ENCODE data around the gene FUT3. TPM values are rescaled to one million over a fixed set of nuclear protein-coding genes. Genes with fewer than 3 reads are reported as not detected.

Gene FUT3
- total and polyA plus RNA-seq, 4 donors: 0.25 to 0.47 (median 0.27) TPM; not detected in 1

DNA sequence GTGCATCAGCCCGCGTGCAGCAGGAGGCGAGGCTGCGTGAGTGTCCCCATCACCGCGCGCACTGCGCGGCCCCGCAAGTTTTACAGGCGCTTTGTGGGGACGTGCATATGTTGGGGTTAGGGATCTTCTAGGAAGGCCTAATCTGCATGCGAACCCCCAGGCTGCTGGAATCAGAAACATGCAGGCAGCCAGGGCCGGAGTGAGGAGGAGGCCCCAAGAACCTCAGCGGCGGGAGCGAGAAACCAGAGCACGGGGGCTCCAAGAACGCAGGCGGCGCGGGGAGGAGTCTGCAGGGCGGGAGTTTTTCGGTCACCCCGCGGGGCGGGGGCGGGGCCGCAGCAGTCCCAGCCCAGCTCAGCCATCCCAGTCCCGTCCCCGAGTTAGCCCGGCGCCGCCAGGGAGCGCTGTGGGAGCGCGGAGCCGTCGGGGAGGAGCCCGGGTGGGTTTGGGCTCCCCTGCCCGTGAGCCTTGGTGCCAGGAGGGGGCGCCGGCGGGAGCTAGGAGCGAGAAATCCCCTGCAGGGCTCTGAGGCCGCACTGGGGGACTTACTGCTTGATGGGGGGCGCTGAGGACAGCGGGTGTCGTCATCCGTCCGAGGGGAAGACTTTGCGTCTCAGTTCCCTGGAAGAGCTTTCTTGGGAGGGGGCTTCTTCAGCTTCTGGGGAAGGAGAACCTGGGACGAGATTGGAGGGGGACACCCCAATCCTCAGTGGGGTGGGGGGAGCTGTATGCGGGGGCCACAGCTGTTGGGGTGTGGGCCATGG, 47.3 kb downstream of the FUT3 start:
- H3K27me3 ChIP-seq (ENCODE audit: control insufficient read depth in 4 of 4, insufficient read depth in 4 of 4, low read length in 3 of 4): no peaks in the 10 kb centered on the region
- DNase-seq (ENCODE audit: low spot score): peak; percentile 88
- H3K9me3 ChIP-seq (ENCODE audit: control insufficient read depth in 4 of 4, low read length in 3 of 4): no peaks in the 10 kb centered on the region
- no peak overlapping the region for H3K9ac ChIP-seq (ENCODE audit: low read depth in 1 of 2, low read length in 2 of 2)
- H3K4me3 ChIP-seq (ENCODE audit: low read depth in 1 of 3, low read length in 3 of 3): peak overlapping the region in 1 of 3 donors; percentile 12
- peaks cover 31 to 52% (median 39%) of the 10 kb centered on the region in 4 donors for H3K4me1 ChIP-seq (ENCODE audit: control insufficient read depth in 4 of 4, insufficient read depth in 4 of 4, low read length in 3 of 4)
- H3K27ac ChIP-seq (ENCODE audit: low read depth in 1 of 2, low read length in 2 of 2): peak overlapping the region in 1 of 2 donors; percentile 40
- TF ChIP-seq, protein P1, sequence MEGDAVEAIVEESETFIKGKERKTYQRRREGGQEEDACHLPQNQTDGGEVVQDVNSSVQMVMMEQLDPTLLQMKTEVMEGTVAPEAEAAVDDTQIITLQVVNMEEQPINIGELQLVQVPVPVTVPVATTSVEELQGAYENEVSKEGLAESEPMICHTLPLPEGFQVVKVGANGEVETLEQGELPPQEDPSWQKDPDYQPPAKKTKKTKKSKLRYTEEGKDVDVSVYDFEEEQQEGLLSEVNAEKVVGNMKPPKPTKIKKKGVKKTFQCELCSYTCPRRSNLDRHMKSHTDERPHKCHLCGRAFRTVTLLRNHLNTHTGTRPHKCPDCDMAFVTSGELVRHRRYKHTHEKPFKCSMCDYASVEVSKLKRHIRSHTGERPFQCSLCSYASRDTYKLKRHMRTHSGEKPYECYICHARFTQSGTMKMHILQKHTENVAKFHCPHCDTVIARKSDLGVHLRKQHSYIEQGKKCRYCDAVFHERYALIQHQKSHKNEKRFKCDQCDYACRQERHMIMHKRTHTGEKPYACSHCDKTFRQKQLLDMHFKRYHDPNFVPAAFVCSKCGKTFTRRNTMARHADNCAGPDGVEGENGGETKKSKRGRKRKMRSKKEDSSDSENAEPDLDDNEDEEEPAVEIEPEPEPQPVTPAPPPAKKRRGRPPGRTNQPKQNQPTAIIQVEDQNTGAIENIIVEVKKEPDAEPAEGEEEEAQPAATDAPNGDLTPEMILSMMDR (IDR thresholded peaks at IDR 0.05; ENCODE audit: low read depth, low read length, missing input control): peak; percentile 96
- TF ChIP-seq RXRA (IDR thresholded peaks at IDR 0.05): peak; percentile 3 to 16
- no peak for TF ChIP-seq FOXA1 (IDR thresholded peaks at IDR 0.05)
- peak; percentile 58 for TF ChIP-seq SP1 (IDR thresholded peaks at IDR 0.05)
- peak; percentile 90 to 95 for TF ChIP-seq RAD21 (IDR thresholded peaks at IDR 0.05)
- no peaks in the 10 kb centered on the region for H3K36me3 ChIP-seq (ENCODE audit: control insufficient read depth in 4 of 4, insufficient read depth in 3 of 4, low read depth in 1 of 4, low read length in 3 of 4)
- 2% methylated on average over 54 of the region's 54 CpGs for WGBS

DNA sequence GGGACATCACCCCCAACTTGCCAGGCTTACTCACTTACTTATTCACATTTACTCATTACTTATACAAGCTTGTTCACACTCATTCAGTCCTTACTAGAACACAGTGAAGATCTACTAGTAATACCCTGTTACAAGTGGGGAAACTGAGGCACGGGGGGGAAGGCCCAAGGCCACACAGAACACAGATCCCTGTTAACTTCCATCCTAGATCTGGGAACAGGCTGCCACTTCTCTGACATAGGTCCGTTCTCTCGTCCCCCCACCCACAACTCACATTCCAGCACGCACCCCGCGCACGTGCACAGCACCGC, 47.9 kb downstream of the FUT3 start:
- Histone ChIP-seq H3K27ac (ENCODE audit: low read depth in 1 of 2, low read length in 2 of 2) (peak overlapping the region in 1 of 2 donors; percentile 40), H3K4me1 (ENCODE audit: control insufficient read depth in 4 of 4, insufficient read depth in 4 of 4, low read length in 3 of 4) (peaks cover 35 to 55% (median 42%) of the 10 kb centered on the region in 4 donors), H3K9ac (ENCODE audit: low read depth in 1 of 2, low read length in 2 of 2) (no peak overlapping the region), H3K9me3 (ENCODE audit: control insufficient read depth in 4 of 4, low read length in 3 of 4) (no peaks in the 10 kb centered on the region), H3K4me3 (ENCODE audit: low read depth in 1 of 3, low read length in 3 of 3) (peak overlapping the region in 1 of 3 donors; percentile 12), H3K36me3 (ENCODE audit: control insufficient read depth in 4 of 4, insufficient read depth in 3 of 4, low read depth in 1 of 4, low read length in 3 of 4) (no peaks in the 10 kb centered on the region), H3K27me3 (ENCODE audit: control insufficient read depth in 4 of 4, insufficient read depth in 4 of 4, low read length in 3 of 4) (no peaks in the 10 kb centered on the region)
- TF ChIP-seq, protein P2, sequence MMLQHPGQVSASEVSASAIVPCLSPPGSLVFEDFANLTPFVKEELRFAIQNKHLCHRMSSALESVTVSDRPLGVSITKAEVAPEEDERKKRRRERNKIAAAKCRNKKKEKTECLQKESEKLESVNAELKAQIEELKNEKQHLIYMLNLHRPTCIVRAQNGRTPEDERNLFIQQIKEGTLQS (IDR thresholded peaks at IDR 0.05): no peak
- TF ChIP-seq RXRA (IDR thresholded peaks at IDR 0.05) (no peak), RAD21 (IDR thresholded peaks at IDR 0.05) (no peak), TAF1 (conservative IDR thresholded peaks at IDR 0.05) (no peak), FOXA1 (IDR thresholded peaks at IDR 0.05) (no peak), NR2F2 (IDR thresholded peaks at IDR 0.05) (no peak), GABPA (IDR thresholded peaks at IDR 0.05 in 1 of 2, conservative IDR thresholded peaks at IDR 0.05 in 1 of 2) (no peak), YY1 (IDR thresholded peaks at IDR 0.05) (no peak), HNF4A (conservative IDR thresholded peaks at IDR 0.05) (no peak), JUND (IDR thresholded peaks at IDR 0.05) (no peak), EGR1 (IDR thresholded peaks at IDR 0.05; ENCODE audit: low read depth in 2 of 2) (no peak)
- TF ChIP-seq, protein P3, sequence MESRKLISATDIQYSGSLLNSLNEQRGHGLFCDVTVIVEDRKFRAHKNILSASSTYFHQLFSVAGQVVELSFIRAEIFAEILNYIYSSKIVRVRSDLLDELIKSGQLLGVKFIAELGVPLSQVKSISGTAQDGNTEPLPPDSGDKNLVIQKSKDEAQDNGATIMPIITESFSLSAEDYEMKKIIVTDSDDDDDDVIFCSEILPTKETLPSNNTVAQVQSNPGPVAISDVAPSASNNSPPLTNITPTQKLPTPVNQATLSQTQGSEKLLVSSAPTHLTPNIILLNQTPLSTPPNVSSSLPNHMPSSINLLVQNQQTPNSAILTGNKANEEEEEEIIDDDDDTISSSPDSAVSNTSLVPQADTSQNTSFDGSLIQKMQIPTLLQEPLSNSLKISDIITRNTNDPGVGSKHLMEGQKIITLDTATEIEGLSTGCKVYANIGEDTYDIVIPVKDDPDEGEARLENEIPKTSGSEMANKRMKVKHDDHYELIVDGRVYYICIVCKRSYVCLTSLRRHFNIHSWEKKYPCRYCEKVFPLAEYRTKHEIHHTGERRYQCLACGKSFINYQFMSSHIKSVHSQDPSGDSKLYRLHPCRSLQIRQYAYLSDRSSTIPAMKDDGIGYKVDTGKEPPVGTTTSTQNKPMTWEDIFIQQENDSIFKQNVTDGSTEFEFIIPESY (IDR thresholded peaks at IDR 0.05): no peak
- TF ChIP-seq, protein P1 (IDR thresholded peaks at IDR 0.05; ENCODE audit: low read depth, low read length, missing input control): no peak
- TF ChIP-seq, protein P4, sequence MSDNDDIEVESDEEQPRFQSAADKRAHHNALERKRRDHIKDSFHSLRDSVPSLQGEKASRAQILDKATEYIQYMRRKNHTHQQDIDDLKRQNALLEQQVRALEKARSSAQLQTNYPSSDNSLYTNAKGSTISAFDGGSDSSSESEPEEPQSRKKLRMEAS (IDR thresholded peaks at IDR 0.05): no peak
- WGBS: 15% methylated on average over 8 of the region's 8 CpGs
- DNase-seq (ENCODE audit: low spot score): no peak
